Ramos (cell line): Measurements from ENCODE around the gene SLC6A11.

Experiments
- in situ Hi-C: fragments of 300-500 bp; cut with MboI; formaldehyde crosslinking; loops from one replicate; pipeline ENCODE4 v1.14.3; 2022; ENCODE audit warnings: low sequenced_read_pairs; ENCODE audit not compliant: unreplicated experiment

The SLC6A11 gene

GRCh38 chr3:10835406-10835805, 19.4 kb downstream of the SLC6A11 start:
- in situ Hi-C loops = no loop called here

GRCh38 chr3:10836676-10837075, 20.6 kb downstream of the SLC6A11 start:
- in situ Hi-C loops = no loop called here

- in situ Hi-C loops = no loop called here
Measured at GRCh38 chr3:10837849-10838248, 21.8 kb downstream of the SLC6A11 start.

- in situ Hi-C loops = no loop called here
Measured at GRCh38 chr3:10839167-10839566, 23.1 kb downstream of the SLC6A11 start.

GRCh38 chr3:10841100-10841499, 25.1 kb downstream of the SLC6A11 start:
- in situ Hi-C loops = no loop called here

GRCh38 chr3:10843378-10843777, 27.4 kb downstream of the SLC6A11 start:
- in situ Hi-C loops = no loop called here

GRCh38 chr3:10845001-10845761, 29.2 kb downstream of the SLC6A11 start:
- in situ Hi-C loops = no loop called here

GRCh38 chr3:10845839-10846656, 30.0 kb downstream of the SLC6A11 start:
- in situ Hi-C loops = no loop called here

- in situ Hi-C loops = no loop called here
Measured at GRCh38 chr3:10846657-10846975, 30.6 kb downstream of the SLC6A11 start.

GRCh38 chr3:10848261-10848660, 32.2 kb downstream of the SLC6A11 start:
- in situ Hi-C loops = no loop called here

GRCh38 chr3:10852066-10852808, 36.2 kb downstream of the SLC6A11 start:
- in situ Hi-C loops = no loop called here

- in situ Hi-C loops = no loop called here
Measured at GRCh38 chr3:10855083-10855870, 39.2 kb downstream of the SLC6A11 start.

GRCh38 chr3:10855871-10856662, 40.0 kb downstream of the SLC6A11 start:
- in situ Hi-C loops = no loop called here

GRCh38 chr3:10857235-10857634, 41.2 kb downstream of the SLC6A11 start:
- in situ Hi-C loops = no loop called here

GRCh38 chr3:10858091-10858490, 42.1 kb downstream of the SLC6A11 start:
- in situ Hi-C loops = no loop called here

- in situ Hi-C loops = no loop called here
Measured at GRCh38 chr3:10867384-10867783, 51.4 kb downstream of the SLC6A11 start.

GRCh38 chr3:10869460-10869859, 53.4 kb downstream of the SLC6A11 start:
- in situ Hi-C loops = no loop called here

- in situ Hi-C loops = no loop called here
Measured at GRCh38 chr3:10870296-10870695, 54.3 kb downstream of the SLC6A11 start.

GRCh38 chr3:10873415-10873814, 57.4 kb downstream of the SLC6A11 start:
- in situ Hi-C loops = no loop called here
